ENCODE measurements around the gene DNAH8.
"Not testable (repeated sequence)": the region's sequence is repeated elsewhere in the genome, so short reads cannot be mapped to it uniquely, and the experiment has no call there.

The DNAH8 gene

DNA sequence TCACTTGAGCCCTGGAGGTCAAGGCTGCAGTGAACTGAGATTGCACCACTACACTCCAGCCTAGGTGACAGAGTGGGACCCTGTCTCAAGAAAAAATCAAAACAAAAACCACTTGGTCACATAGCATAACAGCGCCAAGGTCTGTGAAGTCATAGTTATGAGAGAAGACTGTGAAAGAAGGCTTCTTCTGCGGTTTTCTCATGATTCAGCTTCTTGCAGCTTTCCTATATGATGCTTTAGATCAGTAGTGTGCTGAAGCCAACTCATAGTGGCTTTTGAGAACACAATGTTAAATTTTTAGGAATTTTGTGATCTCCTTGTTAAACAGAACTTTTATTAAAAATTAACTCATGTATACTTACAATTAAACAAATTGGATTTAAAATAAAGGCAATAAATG, 197.3 kb downstream of the DNAH8 start:
- DNase-seq = no peak

DNA sequence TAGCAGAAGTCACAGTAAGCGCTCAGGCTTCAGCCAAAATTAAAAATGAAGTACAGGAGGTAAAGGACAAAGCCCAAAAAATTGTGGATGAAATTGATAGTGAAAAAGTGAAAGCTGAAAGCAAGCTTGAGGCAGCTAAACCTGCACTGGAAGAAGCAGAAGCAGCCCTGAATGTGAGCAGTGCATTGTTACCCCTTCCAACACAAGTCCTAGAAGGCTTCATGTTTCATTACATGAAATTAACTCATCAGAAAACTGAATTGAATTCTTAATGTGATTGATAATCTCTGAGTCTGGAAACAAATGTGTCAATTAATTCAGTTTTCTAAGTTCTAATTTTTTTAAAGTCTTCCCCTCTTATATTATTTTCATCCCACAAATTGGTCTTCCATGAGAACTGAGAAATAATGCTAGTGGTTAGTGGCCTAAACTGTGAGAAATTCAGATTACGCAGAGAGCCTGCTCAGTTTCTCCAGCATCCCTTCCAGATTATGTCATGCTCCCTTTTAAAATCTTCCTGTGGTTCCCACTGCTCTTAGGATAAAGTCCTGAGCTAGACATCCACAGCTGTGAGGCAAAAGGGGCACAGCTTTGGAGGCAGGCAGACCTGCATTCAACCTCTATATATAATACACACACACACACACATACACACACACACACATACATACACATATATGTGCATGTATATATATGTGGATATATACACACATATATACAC, 200.3 kb downstream of the DNAH8 start:
- DNase-seq = no peak

DNA sequence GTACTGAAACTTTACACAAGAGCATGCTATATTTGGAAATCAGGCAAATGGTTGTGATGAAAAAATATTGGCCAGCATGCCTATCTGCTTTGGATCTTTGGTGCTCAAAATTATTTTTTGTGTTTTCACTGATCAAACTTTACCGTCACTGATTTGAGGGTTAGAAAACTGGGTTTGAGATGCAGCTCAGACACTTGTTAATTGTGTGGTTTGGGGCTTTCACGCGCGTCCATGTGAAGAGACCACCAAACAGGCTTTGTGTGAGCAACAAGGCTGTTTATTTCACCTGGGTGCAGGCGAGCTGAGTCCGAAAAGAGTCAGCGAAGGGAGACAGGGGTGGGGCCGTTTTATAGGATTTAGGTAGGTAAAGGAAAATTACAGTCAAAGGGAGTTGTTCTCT, 206.4 kb downstream of the DNAH8 start:
- not testable (repeated sequence) for DNase-seq

DNA sequence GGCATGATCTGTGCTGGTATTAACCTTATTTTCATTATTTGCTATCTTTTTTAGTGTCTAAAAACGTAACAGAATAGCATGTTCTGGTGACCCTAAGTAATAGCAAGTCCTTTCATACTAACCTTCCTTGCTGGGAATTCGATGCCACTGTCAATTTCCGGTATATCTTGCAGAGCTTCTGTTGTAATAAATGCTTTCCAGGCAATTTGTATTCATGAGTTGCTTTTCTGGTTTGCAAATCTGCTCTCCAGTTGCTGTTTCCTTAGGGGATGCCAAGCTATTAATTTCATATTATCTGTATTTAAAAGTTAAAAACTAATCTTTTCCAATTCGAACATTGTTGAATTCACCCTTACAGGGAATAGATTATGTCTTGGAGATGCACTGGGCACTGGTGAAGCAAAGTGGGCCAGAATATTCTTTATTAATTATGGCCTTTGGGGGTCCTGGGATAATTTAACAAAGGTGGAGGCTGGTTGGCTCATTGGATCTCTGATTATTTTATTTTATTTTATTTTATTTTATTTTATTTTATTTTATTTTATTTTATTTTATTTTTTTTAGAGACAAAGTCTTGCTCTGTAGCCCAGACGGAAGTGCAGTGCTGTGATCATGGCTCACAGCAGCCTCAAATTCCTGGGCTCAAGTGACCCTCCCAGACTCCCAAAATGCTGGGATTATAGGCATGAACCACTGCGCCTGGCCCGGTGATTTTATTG, 209.8 kb downstream of the DNAH8 start:
- DNase-seq = no peak

DNA sequence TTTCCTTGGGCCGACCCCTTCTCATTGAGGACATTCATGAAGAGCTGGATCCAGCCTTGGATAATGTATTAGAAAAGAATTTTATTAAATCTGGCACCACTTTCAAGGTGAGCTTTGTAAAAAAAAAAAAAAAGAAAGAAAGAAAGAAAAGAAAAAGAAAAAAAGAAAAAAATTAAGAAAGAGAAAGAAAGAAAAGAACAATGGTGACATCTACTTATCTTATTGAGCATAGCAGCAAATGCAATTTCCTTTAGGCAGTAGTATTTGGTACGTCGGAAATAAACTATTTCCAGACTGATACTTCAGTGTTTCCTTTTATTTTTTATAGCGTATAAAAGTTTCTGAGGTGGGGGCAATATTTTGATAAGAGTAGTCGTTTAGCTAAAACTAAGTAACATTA, 214.4 kb downstream of the DNAH8 start:
- no peak for DNase-seq

DNA sequence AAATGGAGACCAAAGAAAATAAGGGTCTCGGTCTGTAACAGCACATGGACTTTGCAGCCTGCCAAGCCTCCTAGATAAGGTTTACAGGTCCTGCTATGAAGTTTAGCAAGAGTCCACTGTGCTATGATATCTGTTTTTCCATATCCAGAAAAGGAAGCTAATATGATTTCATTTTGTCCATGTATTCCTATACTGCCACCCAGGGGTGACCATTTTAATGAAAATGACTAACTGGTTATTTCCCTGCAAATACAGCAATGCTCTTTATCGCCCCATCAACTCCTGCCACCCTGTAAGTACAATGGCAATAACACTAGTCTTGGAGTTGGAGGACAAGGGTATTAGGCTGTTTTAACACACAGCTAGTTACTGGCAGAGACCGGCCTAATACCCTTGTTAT, 218.3 kb downstream of the DNAH8 start:
- no peak for DNase-seq

DNA sequence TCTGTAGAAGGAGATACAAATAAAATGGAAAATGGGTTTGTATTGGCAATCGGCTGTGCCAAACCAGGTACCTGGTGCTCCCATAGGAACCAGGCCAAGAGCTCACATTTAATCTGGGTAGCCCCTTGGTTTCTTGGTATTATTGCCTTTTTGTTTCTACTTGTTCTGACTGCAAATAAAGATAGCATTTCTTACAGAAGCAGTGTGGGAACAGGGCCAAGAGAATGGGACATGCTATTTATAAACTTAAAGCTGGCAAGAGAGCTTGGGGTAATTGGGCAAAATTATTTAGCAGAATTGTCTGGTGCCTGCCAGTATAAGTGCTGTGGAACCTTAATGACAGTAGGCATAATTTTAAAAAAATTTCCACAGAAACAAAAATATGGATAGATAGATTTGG, 219.9 kb downstream of the DNAH8 start:
- no peak for DNase-seq

DNA sequence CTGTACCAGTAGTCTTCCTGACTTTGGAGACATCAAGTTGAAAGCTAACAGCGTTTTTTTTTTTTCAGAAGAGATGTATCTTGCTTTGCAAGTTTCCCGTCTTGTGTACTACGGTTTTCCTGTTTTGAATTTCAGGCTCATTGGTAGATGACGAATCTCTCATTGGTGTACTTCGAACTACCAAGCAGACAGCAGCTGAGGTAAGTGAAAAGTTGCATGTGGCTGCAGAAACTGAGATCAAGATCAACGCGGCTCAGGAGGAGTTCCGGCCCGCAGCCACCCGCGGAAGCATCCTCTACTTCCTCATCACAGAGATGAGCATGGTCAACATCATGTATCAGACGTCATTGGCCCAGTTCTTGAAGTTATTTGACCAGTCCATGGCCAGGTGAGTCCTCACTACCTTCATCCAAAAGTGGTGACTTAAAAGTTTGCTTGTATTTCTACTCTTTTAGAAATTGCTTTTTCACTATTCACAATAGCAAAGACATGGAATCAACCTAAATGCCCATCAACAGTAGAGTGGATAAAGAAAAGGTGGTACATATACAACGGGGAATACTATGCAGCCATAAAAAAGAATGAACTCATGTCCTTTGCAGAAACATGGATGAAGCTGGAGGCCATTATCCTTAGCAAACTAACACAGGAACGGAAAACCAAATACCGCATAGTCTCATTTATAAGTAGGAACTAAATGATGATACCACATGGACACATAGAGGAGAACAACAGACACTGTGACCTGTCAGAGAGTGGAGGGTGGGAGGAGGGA, 222.9 kb downstream of the DNAH8 start:
- DNase-seq = no peak

DNA sequence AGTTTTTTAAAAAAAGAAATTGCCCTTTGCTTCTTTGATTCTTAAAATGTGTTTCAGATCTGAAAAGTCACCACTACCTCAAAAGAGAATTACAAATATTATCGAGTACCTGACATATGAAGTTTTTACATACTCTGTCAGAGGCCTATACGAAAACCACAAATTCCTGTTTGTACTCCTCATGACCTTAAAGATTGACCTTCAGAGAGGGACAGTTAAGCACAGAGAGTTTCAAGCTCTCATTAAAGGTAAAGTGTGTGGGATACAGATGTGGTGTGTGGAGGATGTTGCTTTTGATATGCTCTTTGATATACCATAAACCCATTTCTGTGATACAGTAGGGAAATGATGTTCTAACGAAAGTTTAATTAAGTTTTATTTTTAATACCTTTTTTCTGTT, 223.6 kb downstream of the DNAH8 start:
- DNase-seq = no peak

DNA sequence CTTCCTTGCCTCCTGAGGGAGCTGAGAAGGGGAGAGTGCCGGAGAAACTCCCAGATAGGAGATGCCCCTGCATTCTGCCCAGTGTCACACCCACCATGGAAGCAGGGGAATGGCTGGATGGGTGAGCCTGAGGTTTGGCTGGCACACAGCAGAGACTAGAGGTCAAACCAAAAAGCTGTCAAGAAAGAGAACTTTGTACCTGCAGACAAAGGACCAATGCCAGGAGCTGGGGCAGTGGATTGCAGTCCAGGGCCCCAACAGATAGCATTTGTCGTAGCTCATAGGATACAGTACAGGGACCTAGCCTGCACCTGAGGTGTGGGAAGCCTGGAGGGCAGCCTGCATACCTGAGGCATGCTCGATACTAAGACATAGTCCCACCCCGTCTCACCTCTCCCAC, 227.3 kb downstream of the DNAH8 start:
- DNase-seq = no peak

DNA sequence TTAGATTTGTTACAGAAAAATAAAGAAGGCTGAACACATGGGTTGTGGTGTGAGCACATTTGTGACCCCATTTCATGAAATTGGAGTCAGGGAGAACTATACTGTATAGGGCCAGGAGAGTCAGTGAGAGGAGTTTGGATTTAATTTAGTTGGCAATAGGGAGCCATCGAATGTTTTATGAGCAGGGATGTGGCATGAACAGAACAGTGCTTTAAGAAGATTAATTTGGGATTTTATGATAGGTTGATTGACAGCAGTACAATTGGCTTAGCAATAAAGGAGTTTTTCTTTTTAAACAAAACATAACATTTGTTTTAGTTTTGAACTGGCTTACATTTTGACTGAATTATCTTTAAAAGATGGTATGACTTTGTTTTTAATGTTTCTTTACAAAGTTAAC, 227.9 kb downstream of the DNAH8 start:
- DNase-seq = no peak

DNA sequence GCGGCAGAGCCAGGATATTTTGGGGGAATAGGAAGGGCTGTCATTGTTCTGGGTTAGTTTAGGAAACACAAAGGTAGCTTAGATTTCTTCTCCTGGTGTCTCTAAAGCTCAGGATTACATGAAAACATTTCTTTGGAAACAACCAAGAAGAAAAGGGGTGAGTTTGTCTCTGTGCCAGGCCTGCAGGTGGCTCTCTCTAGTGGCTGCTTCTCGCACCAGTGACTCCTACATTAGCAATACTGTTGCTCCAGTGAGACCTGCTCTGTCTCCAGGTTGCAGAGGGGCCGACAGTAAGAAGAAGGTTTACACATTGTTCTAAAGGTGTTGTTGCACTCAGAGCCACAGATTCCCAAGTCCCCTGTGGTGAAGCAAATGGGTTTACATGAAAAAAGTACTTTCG, 228.9 kb downstream of the DNAH8 start:
- DNase-seq = no peak

DNA sequence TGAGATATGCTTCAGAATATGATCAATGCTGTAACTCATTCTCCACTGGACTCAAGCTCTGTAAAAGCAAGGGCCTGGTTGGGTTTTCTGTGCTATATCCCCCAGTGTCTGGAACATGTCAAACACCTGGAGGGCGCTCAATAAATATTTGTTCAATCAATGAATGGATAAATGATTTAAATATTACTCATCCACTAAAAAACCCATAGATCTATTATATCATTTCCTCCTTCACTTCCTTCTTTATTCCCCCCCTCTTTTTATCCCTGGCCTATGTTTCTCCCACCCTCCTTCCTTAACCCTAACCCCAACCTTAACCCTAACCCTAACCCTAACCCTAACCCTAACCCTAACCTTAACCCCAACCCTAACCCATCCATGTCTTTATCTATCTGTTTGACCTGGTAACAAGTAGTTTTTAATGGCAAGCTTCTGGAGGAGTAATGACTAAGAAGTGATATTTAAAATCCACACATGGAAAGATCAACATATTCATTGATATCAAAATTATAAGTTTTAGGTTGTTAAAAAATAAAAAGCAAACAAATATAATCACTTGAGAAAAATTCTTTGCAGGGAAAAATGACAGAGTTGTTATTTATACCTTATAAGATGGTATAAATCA, 229.7 kb downstream of the DNAH8 start:
- no peak for DNase-seq

DNA sequence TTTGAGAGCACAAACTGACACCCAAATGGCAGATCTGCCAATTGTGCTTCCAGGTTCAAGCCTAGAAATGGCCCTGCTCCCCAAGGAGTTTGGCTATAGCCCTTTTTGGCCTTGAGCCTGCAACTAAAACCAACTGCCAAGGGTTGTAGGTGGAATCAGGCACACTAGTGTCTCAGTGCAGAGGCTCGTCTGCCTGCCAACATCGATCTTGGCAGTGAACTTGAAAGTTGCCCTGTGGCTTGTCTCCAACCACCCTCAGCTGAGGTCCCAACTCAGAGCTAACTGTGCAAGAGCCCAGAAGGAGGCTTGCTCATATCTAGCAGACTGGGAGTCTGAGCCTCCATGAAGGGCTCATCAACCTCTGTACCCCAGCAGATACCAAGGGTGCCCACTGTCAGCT, 240.8 kb downstream of the DNAH8 start:
- no peak for DNase-seq

DNA sequence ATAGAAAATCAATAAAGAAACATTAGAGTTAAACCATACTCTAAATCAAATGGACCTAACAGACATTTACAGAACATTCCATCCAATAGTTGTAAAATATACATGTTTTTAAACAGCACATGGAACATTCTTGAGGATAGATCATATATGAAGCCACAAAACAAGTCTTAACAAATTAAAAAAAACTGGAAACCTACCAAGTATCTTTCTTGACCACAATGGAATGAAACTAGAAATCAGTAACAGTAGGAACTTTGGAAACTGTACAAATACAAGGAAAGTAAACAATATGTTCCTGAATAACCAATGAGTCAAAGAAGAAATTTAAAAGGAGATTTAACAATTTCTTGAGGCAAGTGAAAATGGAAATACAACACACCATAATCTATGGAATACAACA, 242.3 kb downstream of the DNAH8 start:
- no peak for DNase-seq

DNA sequence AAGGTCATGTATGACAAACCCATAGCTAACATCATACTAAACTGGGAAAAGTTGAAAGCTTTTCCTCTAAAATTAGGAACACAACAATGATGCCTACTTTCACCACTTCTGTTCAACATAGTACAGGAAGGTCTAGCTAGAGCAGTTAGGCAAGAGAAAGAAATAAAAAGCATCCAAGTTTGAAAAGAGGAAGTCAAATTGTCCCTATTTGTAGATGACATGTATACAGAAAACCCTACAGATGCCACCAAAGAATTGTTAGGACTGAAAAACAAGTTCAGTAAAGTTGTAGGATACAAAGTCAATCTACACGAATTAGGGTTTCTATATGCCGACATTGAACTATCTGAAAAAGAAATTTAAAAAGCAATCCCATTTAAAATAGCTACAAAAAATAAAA, 244.0 kb downstream of the DNAH8 start:
- no peak for DNase-seq

DNA sequence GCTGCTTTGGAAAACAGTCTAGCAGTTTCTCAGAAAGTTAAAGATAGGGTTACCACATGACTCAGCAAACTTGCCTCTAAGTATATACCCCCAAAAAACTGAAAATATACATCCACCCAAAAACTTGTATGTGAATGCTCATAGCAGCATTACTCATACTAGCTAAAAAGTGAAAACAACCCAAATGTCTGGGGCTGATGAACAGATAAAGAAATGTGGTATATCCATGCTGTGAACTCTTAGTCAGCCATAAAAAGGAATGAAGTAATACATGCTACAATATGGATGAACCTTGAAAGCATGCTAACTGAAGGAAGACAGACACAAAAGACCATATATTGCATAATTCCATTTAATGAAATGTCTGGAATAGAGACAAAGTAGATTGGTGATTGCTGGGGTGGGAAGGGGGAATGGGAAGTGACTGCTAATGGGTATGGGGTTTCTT, 253.6 kb downstream of the DNAH8 start:
- DNase-seq = no peak

DNA sequence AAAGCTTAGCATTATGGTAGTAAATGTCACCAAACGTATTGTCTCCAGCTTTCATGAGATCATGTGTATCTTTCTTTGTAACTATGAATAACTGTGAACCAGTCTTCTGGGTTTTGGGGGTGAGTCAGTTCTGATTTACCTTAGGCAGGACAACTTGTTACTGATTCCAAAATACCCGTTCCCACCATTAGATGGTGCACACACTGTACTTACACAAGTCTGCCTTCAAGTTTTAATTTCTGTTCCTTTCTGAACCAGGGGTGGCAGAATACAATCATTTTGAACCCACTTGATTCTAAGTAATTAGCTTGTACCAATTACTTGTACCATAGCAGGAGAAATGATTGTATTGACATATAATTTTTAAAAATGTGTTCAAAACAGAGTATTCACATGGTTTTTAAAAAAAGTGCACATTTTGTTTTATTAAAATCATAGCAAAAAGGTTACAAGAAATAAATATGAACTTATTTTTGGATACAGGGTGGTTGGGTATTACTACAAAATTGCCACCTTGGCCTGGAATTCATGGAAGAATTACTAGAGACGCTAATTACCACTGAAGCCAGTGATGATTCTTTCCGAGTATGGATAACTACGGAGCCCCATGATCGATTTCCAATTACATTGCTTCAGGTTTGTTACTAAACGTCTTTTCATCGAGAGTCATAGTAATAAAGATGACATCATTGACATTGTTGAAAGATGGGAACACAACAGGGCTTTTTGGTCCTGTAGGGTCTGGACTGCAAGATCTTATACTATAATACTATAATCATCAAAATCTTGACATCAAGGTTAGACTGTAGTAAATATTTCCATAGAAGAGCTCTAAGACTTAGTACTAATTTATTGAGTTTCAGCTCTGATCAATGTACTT, 258.3 kb downstream of the DNAH8 start:
- no peak for DNase-seq

DNA sequence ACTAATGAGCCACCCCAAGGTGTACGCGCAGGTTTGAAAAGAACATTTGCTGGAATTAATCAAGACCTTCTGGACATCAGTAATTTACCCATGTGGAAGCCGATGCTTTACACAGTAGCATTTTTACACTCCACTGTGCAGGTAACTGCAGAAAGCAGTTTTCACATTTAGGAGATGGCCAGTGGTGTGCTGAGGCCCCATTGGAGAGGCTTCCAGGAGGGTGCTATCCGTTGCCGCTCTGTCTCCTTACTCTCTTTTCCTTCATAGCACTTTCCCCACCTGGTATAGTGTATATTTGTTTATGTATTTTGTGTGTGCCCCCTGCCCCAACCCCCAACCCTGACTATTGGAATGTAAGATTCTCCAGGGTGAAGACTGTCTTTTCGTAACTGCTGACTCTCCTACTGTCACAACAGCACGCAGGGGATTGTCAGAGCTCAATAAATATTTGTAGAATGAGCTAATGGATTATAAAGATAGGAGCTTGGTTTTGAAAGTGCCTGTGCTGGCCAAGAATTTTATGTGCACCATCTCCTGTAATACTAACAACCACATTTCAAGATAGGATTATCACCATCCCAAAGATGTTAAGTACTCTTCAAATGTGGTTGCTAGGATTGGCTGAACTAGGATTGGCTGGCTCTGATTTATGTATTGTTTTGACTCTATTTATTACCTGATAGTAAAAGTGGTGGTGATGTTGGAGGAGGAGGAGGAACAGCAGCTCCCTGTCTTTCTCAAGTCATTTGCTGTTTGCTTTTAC, 259.5 kb downstream of the DNAH8 start:
- DNase-seq = no peak

DNA sequence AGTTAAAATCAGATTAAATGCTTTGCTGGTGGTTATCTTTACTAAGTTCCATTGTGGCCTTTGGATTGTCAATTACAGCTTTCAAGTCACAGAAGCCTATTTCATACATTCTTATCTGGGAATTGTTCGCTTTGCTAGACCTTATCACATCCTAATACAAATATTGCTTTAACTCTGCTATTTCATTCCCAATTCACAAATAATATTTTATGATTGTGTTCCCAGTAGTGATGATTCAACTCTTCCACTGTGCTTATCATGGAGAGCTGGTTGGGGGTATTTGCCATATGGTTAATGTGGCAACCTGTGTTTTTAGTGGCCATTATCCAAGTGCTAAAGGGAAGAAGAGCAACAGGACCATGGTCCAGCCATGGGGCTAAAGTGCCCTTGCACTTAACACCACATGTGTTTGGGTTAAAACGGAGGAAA, 260.5 kb downstream of the DNAH8 start:
- no peak for DNase-seq

DNA sequence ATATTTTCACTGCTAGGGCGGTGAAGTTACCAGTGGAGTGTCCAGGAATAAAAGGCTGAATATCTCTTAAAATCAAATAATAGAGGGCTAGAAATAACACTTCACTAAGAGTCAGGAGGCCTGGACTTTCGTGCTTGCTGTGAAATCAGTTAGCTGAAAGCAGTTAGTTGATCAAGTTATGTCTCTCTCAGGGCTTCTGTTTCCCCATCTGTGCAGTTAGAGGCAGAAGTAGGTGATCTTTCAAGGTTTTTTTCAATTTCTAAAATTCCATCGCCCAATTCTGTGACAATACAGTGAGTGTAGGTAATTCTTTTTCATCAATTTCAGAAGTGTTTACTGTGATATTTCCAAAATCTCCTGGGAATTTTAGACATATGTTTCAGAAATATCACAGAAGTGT, 260.9 kb downstream of the DNAH8 start:
- DNase-seq = no peak
